MCF 10A (cell line): ENCODE measurements around the gene HPS3. TPM values are rescaled to one million over a fixed set of nuclear protein-coding genes. Genes with fewer than 3 reads are reported as not detected.

Source experiments
- BruUV-seq: library from RNA; stranded (reverse); fragments of 400-500 nt; replicated peaks from 2 replicates; lab custom pipeline; 2021; lab: Mats Ljungman, UMichigan
- CTCF ChIA-PET: fragments of 300-600 bp; sonication (Branson Sonifier 250); formaldehyde crosslinking; extraction: SDS; loops from one replicate; lab custom pipeline; 2021; ENCODE audit warnings: antibody characterized with exemption, inconsistent platforms; lab: Yijun Ruan, JAX
- POLR2A ChIA-PET: fragments of 300-600, 350-650 bp; sonication (Branson Sonifier 250); formaldehyde crosslinking; extraction: SDS; loops from one replicate; lab custom pipeline; 2020; ENCODE audit warnings: antibody characterized with exemption, inconsistent platforms; lab: Yijun Ruan, JAX
- DNase-seq: peaks from one replicate; pipeline ENCODE4 v3.0.0-alpha.2; 2018; ENCODE audit not compliant: unreplicated experiment
- H3K27ac Mint-ChIP-seq: one replicate; pipeline ENCODE4 v1.8.0; 2022; ENCODE audit warnings: mild to moderate bottlenecking, low read depth, mixed read lengths; ENCODE audit not compliant: unreplicated experiment
- H3K27me3 Mint-ChIP-seq: one replicate; pipeline ENCODE4 v1.8.0; 2022; ENCODE audit warnings: mixed read lengths; ENCODE audit not compliant: insufficient read depth, unreplicated experiment
- H3K36me3 Mint-ChIP-seq: one replicate; pipeline ENCODE4 v1.8.0; 2022; ENCODE audit warnings: mild to moderate bottlenecking, moderate library complexity, mixed read lengths; ENCODE audit not compliant: insufficient read depth, unreplicated experiment
- H3K4me1 Mint-ChIP-seq: one replicate; pipeline ENCODE4 v1.8.0; 2022; ENCODE audit warnings: mixed read lengths; ENCODE audit not compliant: insufficient read depth, unreplicated experiment
- H3K4me3 Mint-ChIP-seq: one replicate; pipeline ENCODE4 v1.8.0; 2022; ENCODE audit warnings: mild to moderate bottlenecking, moderate library complexity, mixed read lengths; ENCODE audit not compliant: unreplicated experiment
- H3K9me3 Mint-ChIP-seq: one replicate; pipeline ENCODE4 v1.8.0; 2022; ENCODE audit warnings: mixed read lengths; ENCODE audit not compliant: unreplicated experiment
- intact Hi-C: fragments of 100-400 bp; cut with micrococcal nuclease; formaldehyde crosslinking; loops from 2 replicates; pipeline ENCODE4 v1.14.1; 2022
- total RNA-seq: library from RNA; stranded (reverse); gene quantifications from 2 replicates; pipeline ENCODE4 v1.2.3, GENCODE V29; 2022
- TF ChIP-seq, protein P1 (sequence below): fragments of 200-600 bp; IDR thresholded peaks from one replicate; pipeline ENCODE4 v1.8.0; 2022; ENCODE audit warnings: antibody characterized with exemption, mild to moderate bottlenecking; ENCODE audit not compliant: unreplicated experiment

The HPS3 gene
- total RNA-seq, 1 experiment from 2014 or later = 7.7 TPM

DNA sequence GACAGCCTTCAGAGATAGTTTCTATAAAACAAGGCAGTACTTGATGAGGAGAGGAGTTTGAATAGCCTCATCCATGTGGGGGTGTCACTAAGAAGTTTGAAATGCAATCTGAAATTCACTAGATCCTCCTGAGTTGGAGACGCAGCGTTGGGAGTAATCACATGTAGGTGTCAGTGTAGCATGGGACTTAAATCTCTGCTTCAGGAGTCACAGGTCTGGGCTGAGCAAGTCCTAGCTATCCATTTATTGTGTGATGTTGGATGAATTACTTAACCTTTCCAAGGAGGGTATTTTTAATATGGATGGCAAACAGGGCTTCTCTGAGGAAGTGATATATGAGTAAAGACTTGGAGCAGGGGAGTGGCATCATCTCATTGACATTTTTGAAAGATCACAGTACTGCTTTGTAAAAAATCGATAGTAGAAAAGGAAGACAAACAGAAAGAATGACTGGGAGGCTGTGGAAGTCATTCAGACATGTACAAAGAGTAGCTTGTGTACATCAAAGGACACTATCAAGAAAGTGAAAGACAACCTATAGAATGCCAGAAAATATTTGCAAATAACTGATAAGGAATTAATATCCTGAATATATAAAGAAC lies 75.1 kb downstream of the HPS3 start:
- no peak overlapping the region for H3K4me3 Mint-ChIP-seq
- no peak for DNase-seq
- no peaks in the 10 kb centered on the region for H3K27me3 Mint-ChIP-seq
- CTCF ChIA-PET = no interaction called here
- H3K9me3 Mint-ChIP-seq = no peaks in the 10 kb centered on the region
- no TSS peak for BruUV-seq
- no peak overlapping the region for H3K27ac Mint-ChIP-seq
- intact Hi-C loops = no loop called here
- TF ChIP-seq, protein P1, sequence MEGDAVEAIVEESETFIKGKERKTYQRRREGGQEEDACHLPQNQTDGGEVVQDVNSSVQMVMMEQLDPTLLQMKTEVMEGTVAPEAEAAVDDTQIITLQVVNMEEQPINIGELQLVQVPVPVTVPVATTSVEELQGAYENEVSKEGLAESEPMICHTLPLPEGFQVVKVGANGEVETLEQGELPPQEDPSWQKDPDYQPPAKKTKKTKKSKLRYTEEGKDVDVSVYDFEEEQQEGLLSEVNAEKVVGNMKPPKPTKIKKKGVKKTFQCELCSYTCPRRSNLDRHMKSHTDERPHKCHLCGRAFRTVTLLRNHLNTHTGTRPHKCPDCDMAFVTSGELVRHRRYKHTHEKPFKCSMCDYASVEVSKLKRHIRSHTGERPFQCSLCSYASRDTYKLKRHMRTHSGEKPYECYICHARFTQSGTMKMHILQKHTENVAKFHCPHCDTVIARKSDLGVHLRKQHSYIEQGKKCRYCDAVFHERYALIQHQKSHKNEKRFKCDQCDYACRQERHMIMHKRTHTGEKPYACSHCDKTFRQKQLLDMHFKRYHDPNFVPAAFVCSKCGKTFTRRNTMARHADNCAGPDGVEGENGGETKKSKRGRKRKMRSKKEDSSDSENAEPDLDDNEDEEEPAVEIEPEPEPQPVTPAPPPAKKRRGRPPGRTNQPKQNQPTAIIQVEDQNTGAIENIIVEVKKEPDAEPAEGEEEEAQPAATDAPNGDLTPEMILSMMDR = no peak
- POLR2A ChIA-PET = no interaction called here
- H3K4me1 Mint-ChIP-seq = no peaks in the 10 kb centered on the region
- H3K36me3 Mint-ChIP-seq = no peaks in the 10 kb centered on the region

DNA sequence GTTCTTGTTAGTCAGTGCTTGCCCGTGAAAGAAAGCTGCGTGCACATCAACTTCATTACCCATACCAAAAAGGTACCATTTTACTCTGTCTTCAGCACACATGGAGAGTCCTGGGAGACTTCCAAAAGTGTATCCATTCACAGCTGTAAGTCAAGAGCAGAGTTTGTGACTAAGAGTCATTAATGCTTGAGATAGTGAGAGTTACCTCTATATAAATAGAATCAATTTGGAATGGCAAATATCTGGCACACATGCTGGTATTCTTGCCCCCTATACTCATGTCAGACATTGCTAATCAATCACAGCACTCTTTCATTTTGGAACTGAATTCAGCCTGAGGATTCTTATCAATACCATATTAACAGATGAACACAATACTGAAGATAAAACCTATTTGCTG lies 78.0 kb downstream of the HPS3 start:
- no peak overlapping the region for H3K4me3 Mint-ChIP-seq
- ChIA-PET POLR2A (interaction anchor here (0.6 to 2.9 kb wide), 5 partner anchors 15 to 216 kb away, joined by 3 to 10 read pairs (median 3); no protein-coding TSS in a partner anchor), CTCF (interaction anchor here (0.9 to 1.2 kb wide), 2 partner anchors 13 to 88 kb away, joined by 3 to 6 read pairs; no protein-coding TSS in a partner anchor)

DNA sequence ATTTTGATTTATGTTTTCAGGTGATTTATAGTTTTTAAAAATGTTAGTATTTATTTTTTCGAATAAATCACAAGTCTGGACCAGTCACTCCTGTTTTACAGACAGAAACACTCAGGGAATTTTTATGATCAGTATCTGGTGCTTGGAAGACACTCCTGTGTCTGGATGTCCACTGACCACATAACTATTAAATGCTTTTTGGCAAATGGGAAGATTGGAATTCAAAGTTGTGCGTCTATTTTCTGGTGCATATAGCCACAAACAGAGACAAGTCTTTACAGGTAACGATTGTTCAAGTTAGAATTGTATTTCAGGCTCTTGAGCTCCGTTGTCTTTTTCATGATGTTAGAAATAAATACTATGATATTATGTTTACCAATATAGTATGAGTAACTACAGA lies 80.0 kb downstream of the HPS3 start:
- Mint-ChIP-seq H3K27me3 (no peaks in the 10 kb centered on the region), H3K36me3 (no peaks in the 10 kb centered on the region), H3K9me3 (no peaks in the 10 kb centered on the region), H3K27ac (no peak overlapping the region), H3K4me1 (no peaks in the 10 kb centered on the region), H3K4me3 (no peak overlapping the region)
- TF ChIP-seq, protein P1 = no peak
- no TSS peak for BruUV-seq
- intact Hi-C loops = no loop called here
- POLR2A ChIA-PET = interaction anchor here (1.0 to 2.9 kb wide), 2 partner anchors 15 to 80 kb away, joined by 3 to 10 read pairs; partner anchors contain the start of gene HPS3
- DNase-seq = no peak
- CTCF ChIA-PET = no interaction called here

More for the DNA sequence above, 78.0 kb downstream of the HPS3 start:
- Mint-ChIP-seq H3K27me3 (no peaks in the 10 kb centered on the region), H3K4me1 (no peaks in the 10 kb centered on the region), H3K36me3 (no peaks in the 10 kb centered on the region), H3K9me3 (no peaks in the 10 kb centered on the region), H3K27ac (no peak overlapping the region)
- BruUV-seq = no TSS peak
- intact Hi-C loops = no loop called here
- TF ChIP-seq, protein P1 = no peak
- no peak for DNase-seq

DNA sequence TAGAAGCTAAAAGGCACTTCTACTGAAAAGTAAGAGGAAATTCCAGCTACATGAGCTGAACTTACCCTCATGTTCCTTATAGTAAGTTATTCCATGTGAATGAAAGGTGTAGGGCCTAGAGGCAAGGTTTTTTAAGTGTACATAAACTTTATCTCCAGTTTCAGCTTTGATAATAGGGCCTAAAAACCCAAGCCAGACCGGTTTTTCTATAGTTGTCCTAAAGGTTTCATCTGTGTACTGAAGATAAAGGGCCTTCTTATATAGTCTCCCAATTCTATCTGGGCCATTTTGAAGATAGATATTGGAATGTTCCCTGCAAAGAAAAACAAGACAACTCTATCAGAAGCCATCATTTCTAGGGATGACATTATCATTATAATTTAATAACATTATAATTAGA lies 82.9 kb downstream of the HPS3 start:
- CTCF ChIA-PET = interaction anchor here (0.6 kb wide), 2 partner anchors 8 to 261 kb away, joined by 3 read pairs; no protein-coding TSS in a partner anchor

More for the DNA sequence above, 82.9 kb downstream of the HPS3 start:
- H3K27ac Mint-ChIP-seq = no peak overlapping the region
- no peak for DNase-seq
- no peaks in the 10 kb centered on the region for H3K36me3 Mint-ChIP-seq
- POLR2A ChIA-PET = interaction anchor here (3.5 kb wide), 1 partner anchor 13 kb away, joined by 14 read pairs; no protein-coding TSS in a partner anchor
- H3K4me3 Mint-ChIP-seq = no peak overlapping the region
- no peaks in the 10 kb centered on the region for H3K4me1 Mint-ChIP-seq
- TF ChIP-seq, protein P1 = no peak
- H3K27me3 Mint-ChIP-seq = no peaks in the 10 kb centered on the region
- H3K9me3 Mint-ChIP-seq = no peaks in the 10 kb centered on the region
- BruUV-seq = no TSS peak
- intact Hi-C loops = no loop called here
